Endometrial microvascular endothelial cells (primary cell): ENCODE data around the gene NDFIP2. TPM values are rescaled to one million over a fixed set of nuclear protein-coding genes. Genes with fewer than 3 reads are reported as not detected.

ENCODE experiments used
- in situ Hi-C: cut with HindIII; loops from 2 replicates; pipeline ENCODE4 v1.10.0; 2017; ENCODE audit warnings: low sequenced_read_pairs, low pct_unique_long_range_greater_than_20kb; ENCODE audit errors: inconsistent ontology term
- total RNA-seq: library from RNA; depleted of rRNA; stranded (reverse); fragments of >200 nt; gene quantifications from one replicate; pipeline ENCODE4 v1.2.3, GENCODE V29; 2015; ENCODE audit errors: inconsistent ontology term

The NDFIP2 gene
- total RNA-seq = 13.6 TPM

DNA sequence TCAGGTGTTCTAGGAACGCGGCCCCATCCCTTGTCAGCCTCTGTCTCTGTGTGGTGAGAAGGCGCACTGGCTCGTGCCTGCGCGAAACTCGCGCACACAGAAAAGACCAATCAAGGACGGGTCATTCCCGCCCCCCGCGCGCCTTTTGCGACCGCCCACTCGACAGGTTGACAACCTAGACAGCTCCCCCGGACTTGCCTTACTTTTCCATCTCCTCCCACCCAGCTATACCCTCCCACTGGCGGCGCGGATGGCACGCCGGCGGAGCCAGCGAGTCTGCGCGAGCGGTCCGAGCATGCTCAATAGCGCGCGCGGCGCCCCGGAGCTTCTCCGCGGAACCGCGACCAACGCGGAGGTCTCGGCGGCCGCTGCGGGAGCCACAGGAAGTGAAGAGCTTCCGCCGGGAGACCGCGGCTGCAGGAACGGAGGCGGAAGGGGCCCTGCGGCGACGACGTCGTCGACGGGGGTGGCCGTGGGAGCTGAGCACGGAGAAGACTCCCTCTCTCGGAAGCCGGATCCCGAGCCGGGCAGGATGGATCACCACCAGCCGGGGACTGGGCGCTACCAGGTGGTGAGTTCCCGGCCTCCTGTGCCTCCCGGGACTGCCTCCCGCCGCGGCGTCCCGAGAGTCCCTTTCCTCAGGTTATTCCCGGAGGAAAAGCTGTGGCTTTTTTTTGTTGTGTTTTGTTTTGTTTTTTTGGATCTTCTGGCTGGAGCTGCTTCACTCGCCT is at the start of gene NDFIP2:
NDFIP2 (plus strand) TSS at position 202 of the 731 bp plus-strand sequence; CDS start at position 251, 49 bp downstream.
- in situ Hi-C loops = no loop called here

GRCh38 chr13:79432086-79432485 is 48.9 kb upstream of the NDFIP2 start:
- in situ Hi-C loops = no loop called here

DNA sequence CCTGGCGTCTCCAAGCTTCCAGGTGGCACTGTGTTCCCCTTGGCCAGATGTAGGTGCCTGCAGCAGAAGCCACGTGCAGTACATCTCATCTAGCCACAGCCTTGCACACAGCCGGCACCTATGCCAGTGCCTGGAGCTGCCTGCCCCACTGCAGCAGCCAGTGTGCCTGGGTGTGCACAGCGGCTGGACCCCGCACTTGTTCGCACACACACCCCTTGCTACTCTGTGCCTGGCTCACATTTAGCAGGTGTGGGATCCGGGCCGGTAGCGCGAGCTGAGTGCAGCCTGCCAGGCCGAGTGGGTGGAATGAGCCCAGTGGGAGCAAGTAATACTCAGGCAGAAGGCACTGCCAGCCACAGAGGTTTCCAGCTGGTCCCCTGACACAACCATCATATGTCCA is 48.0 kb upstream of the NDFIP2 start:
- in situ Hi-C loops = no loop called here

DNA sequence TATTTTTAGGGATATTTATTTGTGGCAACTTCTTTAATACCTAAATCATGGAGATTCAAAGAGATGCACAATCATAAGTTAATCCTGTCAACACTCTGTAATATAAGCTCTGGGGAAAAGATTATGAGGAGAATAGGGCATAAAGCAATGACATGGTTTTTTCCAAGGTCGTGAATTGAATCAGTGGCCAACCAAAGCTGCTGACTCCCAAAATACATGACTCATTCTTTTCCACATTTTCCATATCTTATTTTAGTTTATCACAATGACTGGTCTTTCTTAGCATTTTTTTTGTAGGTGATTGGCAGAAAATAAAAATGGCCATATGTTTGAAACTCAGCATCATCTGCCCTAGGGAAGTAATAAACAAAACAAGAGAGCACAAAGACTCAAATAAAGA is 46.4 kb upstream of the NDFIP2 start:
- in situ Hi-C loops = no loop called here

DNA sequence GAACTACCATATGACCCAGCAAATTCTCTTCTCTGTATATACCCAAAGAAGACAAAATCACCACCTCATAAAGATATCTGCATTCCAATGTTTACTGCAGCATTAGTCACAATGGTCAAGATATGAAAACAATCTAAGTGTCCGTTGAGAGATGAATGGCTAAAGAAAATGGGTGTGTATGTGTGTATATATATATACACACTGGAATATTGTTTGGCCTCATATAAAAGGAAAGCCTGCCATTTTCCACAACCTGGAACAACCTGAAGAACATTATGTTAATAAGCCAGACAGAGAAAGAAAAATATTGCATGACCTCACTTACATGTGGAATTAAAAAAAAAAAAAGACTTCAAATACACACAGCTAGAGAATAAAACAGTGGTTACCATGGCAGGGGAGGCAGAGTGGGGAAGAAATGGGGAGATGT is 45.4 kb upstream of the NDFIP2 start:
- in situ Hi-C loops = no loop called here

DNA sequence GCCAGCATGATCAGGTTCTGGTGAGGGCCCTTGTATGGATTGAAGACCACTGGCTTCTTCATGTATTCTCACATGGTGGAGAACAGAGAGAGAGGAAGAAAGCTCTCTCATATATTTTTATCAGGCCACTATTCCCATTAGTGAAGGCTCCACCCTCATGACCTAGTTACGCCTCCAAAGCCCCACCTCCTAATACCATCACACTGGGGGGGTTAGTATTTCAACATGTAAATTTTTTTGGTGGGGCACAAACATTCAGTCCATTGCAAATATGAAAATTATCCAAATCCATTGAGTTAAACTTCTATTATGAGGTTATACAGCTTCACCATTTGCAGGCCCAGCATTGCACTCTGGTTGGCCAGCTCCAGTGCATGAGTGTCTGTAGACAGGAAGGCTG is 41.7 kb upstream of the NDFIP2 start:
- in situ Hi-C loops = no loop called here

- in situ Hi-C loops = no loop called here
Measured at GRCh38 chr13:79440958-79441528, 39.9 kb upstream of the NDFIP2 start.

DNA sequence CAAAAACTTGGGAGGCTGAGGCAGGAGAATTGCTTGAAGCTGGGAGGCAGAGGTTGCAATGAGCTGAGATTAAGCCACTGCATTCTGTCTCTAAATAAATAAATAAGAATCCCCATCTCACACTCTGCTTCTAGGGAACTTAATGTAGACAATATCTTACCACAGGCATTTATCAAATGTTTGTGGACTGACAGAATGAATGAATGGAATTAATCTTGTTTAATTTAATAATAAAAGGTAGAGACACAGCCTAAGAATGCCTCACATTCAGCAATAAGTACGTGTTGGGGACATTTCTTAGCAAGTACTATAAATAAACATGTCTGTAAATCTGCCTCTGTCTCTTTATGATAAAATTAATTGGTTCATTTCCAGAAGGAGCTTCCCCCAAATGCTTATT is 38.7 kb upstream of the NDFIP2 start:
- in situ Hi-C loops = no loop called here

DNA sequence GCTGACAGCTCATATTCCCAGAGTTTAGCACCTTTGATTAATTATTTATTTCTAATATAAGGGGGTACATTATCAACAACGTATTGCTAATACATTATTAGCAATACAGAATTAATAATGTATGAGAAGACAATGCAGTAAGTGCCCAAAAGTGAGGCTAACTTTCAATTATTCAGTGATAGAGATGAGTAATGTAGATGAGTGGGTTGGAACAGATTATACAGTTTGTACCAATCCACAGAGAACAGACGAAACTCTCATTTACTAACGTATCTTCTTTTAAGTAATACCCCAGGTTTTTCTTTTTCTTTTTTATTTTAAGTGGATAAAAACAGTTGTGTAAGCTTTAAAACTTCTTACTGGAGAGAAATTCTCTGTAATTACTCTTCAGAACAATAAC is 38.2 kb upstream of the NDFIP2 start:
- in situ Hi-C loops = no loop called here

GRCh38 chr13:79445968-79446645 is 34.8 kb upstream of the NDFIP2 start:
- in situ Hi-C loops = no loop called here

DNA sequence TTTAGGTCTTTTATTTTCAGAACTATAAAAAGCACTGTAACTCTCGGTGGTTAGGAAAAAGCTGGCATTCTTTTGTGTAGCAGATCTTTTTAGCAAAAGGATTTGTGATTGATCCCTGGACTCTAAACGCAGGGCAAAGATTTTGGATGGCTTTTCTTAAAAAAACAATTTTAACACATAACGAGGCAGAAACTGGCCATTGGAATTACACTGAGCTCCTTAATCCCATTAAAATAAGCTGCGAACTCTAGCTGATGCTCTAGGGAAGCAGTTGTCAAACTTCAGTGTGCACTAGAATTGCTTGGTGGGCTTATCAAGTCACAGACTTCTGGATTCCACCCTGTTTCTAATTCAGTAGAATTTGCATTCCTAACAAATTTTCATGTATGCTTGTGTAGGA is 33.8 kb upstream of the NDFIP2 start:
- in situ Hi-C loops = no loop called here

- in situ Hi-C loops = no loop called here
Measured at GRCh38 chr13:79447741-79448140, 33.2 kb upstream of the NDFIP2 start.

DNA sequence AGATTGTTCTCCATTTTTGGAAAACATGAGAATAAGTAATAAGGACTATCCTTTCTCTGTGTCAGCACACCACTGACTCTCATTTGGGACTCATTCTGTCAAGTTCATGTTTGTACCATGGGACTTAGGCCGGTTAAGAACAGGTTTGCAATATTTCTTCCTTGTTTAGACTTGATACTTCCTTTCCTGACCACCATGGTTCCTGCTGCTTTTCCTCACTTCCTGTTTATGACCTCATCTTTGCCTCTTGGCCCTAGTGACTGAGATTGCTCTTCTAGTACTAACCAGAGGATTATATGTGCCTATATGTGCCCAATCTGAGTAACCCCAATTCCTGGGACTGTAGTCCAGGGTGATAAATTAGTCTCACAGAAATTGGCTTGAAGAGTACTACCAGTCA is 32.5 kb upstream of the NDFIP2 start:
- in situ Hi-C loops = no loop called here

DNA sequence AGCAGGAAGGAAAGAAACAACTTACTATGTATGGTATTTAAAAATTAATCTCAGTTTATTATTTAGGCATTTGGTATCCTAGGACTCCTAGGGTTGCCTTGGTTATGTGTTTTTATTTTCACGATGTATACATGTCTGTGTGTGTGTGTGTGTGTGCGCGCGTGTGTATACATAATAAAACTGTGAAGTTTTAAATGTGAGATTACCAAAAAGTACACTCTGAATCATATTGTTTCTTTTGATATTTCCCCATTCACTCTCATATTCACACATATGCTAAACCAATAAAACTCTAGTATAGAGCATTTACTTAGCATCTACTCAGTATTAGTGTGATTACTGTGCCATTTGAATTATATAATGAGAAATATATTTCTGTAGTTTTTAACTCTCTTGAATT is 30.8 kb upstream of the NDFIP2 start:
- in situ Hi-C loops = no loop called here

DNA sequence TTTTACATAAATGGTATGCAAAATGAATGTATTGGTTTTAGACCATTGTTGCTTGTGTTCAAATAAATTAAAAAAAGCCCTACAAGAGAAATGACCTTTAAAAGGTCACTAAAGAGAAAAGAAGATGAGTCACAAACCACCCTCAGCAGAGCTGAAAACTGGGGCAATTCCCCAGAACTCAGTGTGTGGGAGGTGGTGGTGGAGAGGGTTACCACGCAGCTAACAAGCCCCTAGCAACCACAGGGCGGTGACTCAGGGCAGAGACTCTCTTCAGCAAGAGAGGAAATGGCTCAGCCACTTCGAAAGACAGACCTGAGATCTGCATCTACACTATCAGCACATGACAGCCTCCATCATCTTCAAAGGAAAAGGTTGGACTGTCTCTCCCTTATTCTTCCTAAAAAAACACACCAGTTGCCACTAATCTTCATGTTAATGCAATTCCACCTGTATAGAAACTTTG is 29.4 kb upstream of the NDFIP2 start:
- in situ Hi-C loops = no loop called here

GRCh38 chr13:79452239-79452913 is 28.6 kb upstream of the NDFIP2 start:
- in situ Hi-C loops = no loop called here

DNA sequence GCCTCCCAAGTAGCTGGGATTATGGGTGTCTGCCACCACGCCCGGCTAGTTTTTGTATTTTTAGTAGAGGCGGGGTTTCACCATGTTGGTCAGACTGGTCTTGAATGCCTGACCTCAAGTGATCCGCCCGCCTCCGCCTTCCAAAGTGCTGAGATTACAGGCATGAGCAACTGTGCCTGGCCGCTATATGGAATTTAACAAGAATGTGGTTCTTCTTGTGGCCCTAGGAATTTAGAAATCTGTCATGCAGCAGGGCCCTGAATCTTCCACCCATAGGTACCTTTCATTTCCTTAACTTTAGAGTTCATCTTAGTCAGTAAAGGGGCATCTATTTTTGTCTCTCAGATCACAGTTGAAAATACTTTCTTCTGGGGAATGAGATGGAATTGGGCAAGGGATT is 25.6 kb upstream of the NDFIP2 start:
- in situ Hi-C loops = no loop called here

- in situ Hi-C loops = no loop called here
Measured at GRCh38 chr13:79456051-79456450, 24.9 kb upstream of the NDFIP2 start.

DNA sequence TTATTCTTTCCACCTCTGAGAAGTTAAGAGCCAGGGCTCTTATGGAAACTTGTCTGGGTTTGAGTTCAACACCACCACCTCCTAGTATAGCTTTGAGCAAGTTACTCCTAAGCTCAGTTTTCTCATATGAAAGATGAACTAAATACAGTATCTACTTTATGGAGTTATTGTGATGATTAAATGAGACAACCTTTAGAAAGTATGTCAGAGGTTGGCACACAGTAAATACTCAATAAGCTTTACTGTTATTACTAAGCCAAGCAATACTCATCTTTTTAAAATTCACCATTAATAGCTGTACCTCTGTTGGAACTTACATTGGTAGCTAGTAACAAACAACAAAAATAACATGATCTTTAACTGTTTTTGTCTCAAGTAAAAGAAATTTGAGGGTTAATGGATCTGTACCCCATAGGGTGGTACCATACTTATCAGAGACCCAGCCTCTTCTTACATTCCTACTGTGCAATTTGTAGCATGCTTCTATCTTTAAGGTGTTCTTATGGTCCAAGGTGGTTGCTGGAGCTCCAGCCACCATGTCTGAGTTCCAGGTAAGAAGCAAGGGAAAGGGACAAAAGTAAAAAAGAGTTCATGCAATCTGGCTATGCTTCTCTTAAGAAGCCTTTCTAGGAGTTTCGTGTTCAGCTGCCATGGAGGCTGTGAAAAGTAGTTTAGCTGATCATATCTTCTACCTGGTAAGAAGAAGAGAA is 24.1 kb upstream of the NDFIP2 start:
- in situ Hi-C loops = no loop called here
